SU-DHL-6 (cell line): ENCODE results near the gene CMBL.

Experiments
- EZH2phosphoT487 ChIP-seq: fragments of 200-600 bp; sonication (generic), shearing (Covaris generic); conservative IDR thresholded peaks from 2 replicates; pipeline ENCODE4 v1.6.1; 2018; ENCODE audit warnings: mild to moderate bottlenecking, antibody characterized with exemption, low read length, moderate library complexity, mixed read lengths
- TF ChIP-seq, protein P1 (sequence below): fragments of 200-600 bp; sonication (generic); IDR thresholded peaks from one replicate; pipeline ENCODE4 v1.5.1; 2017; ENCODE audit warnings: antibody characterized with exemption, mild to moderate bottlenecking, low read length, moderate library complexity; ENCODE audit not compliant: insufficient read depth, poor library complexity, severe bottlenecking

DNA sequence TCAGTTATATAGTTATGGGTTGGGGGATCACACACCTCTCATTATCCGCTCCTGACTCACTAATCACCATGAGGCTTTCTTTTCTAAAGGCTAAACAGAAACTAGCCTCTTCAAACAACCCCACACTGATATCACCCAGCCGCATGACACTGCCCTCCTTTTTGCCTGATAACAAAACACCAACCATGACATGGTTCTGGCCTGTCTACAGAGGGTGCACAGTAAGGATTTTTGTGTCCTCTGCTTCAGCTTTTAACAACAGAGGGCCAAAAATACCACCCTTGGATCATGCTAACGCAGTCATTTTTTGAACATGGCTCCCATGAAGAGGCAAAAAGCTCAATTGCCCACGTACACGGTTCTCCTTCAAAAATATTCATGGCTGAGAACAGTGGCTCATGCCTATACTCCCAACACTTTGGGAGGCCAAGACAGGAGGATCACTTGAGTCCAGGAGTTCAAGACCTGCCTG lies 4.0 kb downstream of the CMBL start:
- TF ChIP-seq, protein P1, sequence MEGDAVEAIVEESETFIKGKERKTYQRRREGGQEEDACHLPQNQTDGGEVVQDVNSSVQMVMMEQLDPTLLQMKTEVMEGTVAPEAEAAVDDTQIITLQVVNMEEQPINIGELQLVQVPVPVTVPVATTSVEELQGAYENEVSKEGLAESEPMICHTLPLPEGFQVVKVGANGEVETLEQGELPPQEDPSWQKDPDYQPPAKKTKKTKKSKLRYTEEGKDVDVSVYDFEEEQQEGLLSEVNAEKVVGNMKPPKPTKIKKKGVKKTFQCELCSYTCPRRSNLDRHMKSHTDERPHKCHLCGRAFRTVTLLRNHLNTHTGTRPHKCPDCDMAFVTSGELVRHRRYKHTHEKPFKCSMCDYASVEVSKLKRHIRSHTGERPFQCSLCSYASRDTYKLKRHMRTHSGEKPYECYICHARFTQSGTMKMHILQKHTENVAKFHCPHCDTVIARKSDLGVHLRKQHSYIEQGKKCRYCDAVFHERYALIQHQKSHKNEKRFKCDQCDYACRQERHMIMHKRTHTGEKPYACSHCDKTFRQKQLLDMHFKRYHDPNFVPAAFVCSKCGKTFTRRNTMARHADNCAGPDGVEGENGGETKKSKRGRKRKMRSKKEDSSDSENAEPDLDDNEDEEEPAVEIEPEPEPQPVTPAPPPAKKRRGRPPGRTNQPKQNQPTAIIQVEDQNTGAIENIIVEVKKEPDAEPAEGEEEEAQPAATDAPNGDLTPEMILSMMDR, result no peak
- no peak for TF ChIP-seq EZH2phosphoT487
